Fibroblast of villous mesenchyme (primary cell): ENCODE measurements around the gene PA2G4. TPM values are rescaled to one million over a fixed set of nuclear protein-coding genes. Genes with fewer than 3 reads are reported as not detected.

Experiments used
- DNase-seq: peaks from one replicate; pipeline ENCODE4 v3.0.0-alpha.2; 2010; ENCODE audit warnings: low read depth
- H3K4me3 ChIP-seq: 2 replicates; pipeline ENCODE4 v1.5.1; 2011; ENCODE audit warnings: low read depth, mild to moderate bottlenecking, low read length
- total RNA-seq: library from RNA; depleted of rRNA; stranded (reverse); fragments of >200 nt; gene quantifications from 2 replicates; pipeline ENCODE4 v1.2.3, GENCODE V29; 2012
- TF ChIP-seq, protein P1 (sequence below): IDR thresholded peaks from 2 replicates; pipeline ENCODE4 v1.5.1; 2012; ENCODE audit warnings: low read depth, mild to moderate bottlenecking, low read length; ENCODE audit not compliant: insufficient read depth

PA2G4 gene
- total RNA-seq, 1 donor: 158 TPM

DNA sequence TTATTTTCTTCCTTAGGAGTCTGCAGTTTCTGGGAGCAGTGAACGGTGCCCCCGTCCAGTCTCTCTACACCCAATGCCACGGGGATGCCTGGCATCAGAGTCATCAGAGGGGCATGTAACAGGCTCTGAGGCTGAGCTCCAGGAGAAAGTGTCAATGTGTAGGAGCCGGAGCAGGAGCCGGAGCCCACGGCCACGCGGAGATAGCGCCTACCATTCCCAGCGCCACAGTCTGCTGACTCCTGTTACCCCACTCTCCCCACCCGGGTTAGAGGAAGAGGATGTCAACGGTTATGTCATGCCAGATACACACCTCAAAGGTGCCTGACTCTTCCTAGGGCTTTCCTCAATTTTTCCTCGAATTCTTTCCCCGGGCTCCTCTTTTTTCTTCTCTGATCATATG, 3.3 kb upstream of the PA2G4 start:
- TF ChIP-seq, protein P1, sequence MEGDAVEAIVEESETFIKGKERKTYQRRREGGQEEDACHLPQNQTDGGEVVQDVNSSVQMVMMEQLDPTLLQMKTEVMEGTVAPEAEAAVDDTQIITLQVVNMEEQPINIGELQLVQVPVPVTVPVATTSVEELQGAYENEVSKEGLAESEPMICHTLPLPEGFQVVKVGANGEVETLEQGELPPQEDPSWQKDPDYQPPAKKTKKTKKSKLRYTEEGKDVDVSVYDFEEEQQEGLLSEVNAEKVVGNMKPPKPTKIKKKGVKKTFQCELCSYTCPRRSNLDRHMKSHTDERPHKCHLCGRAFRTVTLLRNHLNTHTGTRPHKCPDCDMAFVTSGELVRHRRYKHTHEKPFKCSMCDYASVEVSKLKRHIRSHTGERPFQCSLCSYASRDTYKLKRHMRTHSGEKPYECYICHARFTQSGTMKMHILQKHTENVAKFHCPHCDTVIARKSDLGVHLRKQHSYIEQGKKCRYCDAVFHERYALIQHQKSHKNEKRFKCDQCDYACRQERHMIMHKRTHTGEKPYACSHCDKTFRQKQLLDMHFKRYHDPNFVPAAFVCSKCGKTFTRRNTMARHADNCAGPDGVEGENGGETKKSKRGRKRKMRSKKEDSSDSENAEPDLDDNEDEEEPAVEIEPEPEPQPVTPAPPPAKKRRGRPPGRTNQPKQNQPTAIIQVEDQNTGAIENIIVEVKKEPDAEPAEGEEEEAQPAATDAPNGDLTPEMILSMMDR: no peak
- no peak overlapping the region for H3K4me3 ChIP-seq
- DNase-seq: no peak

DNA sequence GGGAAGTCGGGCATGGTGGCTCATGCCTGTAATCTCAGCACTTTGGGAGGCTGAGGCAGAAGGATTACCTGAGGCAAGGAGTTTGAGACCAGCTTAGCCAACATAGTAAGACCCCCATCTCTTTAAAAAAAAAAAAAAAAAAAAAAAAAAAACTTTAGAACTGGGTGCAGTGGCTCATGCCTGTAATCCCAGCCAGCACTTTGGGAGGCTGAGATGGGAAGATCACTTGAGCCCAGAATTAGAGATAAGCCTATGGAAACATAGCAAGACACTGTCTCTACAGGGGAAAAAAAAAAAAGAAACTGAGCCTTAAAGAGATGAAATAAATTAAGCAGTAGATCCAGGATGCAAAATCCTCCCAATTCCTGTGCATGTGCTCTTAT, 1.7 kb upstream of the PA2G4 start:
- TF ChIP-seq, protein P1: no peak
- DNase-seq: no peak
- H3K4me3 ChIP-seq: no peak overlapping the region

DNA sequence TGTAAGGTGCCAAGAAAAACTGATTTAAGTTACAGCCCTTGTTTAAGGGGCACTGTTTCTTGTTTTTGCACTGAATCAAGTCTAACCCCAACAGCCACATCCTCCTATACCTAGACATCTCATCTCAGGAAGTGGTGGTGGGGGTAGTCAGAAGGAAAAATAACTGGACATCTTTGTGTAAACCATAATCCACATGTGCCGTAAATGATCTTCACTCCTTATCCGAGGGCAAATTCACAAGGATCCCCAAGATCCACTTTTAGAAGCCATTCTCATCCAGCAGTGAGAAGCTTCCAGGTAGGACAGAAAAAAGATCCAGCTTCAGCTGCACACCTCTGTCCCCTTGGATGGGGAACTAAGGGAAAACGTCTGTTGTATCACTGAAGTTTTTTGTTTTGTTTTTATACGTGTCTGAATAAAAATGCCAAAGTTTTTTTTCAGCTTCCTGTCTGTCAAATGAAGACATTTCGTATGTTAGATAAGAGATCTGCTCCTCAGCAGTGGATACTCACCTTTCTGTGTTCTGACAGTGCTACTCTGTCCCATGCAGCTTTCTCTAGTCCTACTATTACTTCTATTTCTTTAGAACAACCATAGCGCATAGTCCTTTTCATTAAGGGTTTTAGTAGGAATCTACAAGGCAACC, 1.2 kb upstream of the PA2G4 start:
- no peak for DNase-seq
- TF ChIP-seq, protein P1: no peak
- H3K4me3 ChIP-seq: peak overlapping the region; percentile 83

DNA sequence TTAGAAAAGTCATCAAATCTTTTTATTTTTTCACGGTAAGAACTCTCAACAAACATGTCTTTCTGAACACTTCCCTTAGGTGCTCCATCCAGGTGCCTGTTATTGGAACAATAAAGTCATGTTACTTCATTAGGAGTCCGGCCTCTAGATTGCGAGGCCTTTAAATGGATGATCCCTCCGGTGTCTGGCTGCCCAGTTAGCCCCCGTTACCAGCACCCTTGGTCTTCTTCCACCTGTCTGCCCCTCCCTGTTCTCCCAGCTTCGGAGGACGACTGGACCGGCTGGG, 593 bp upstream of the PA2G4 start:
- H3K4me3 ChIP-seq: peak overlapping the region; percentile 83
- DNase-seq: no peak
- TF ChIP-seq, protein P1: no peak

DNA sequence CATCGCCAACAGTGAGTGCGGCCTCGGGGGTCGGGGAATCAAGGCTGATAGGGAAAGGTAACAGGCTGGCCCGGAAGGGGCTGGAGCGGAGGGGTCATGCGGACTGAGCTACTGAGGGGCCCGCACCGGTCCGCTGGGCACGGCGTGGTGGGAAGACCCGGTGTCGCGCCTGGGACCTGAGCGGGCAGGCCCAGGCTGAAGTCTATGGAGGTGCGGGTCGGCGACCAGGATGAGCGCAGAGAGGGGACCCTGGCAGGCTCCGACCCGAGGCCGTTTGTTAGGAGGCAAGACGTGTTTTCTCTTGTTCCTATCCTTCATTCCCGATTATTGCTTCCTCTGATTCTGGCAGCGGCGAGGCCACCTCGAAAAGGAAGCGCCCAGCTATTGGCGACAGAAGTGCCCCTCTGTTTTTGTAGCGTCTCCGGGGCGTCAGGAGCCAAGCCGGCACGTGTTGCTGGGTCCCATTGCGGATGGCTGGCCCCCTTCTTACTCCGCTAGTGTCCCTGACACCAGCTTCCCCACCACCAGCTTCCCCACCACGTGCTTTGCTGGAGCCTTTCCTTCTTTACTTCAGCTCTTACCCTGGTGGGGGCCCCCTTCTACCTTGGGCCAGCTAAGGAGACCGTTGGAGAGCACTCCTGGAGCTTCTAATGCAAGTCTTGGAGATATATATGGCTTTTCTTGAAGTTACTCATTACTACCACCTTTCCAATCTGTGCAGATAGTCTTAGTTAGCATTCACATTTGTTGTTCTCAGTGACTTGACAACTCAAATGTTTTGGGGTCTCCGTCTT, 653 bp downstream of the PA2G4 start:
- H3K4me3 ChIP-seq: peak overlapping the region; percentile 83
- TF ChIP-seq, protein P1: no peak
- peak; percentile 25 for DNase-seq

DNA sequence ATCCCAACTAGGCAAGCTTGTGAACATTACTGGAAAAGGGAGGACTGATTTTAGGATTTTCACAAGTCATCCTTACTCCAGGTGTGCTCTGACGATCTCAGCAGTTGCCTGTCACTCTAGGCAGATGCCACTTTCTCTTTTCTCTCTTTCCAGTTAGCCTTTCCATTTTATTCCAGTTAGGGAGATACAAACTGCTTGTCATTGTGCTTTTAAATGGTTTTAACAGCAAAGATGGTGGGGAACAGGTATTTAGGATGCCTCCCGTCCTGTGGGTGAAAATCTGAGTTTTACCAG, 1.2 kb downstream of the PA2G4 start:
- TF ChIP-seq, protein P1: no peak

DNA sequence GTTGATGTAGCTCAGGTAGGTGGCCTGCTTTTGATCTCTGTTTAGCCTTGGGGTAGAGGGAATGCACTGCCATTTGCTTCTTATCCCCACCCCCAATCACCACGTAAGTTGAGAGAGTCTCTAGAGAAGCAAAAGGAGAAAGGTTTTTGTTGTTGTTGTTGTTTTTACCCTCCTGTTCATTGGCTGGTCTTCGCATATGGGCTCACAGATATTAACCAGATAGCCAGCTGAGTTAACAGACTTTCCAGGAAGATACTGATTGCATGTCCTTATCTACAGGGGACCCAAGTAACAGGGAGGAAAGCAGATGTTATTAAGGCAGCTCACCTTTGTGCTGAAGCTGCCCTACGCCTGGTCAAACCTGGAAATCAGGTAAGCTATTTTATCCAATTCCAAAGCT, 2.9 kb downstream of the PA2G4 start:
- H3K4me3 ChIP-seq: no peak overlapping the region
- TF ChIP-seq, protein P1: no peak
- DNase-seq: no peak

More for the DNA sequence above, 1.2 kb downstream of the PA2G4 start:
- H3K4me3 ChIP-seq: peak overlapping the region; percentile 83
- no peak for DNase-seq
